ENCODE measurements around the gene SEC14L3. TPM values are rescaled to one million over a fixed set of nuclear protein-coding genes. Genes with fewer than 3 reads are reported as not detected.
"Not testable (repeated sequence)": the region's sequence is repeated elsewhere in the genome, so short reads cannot be mapped to it uniquely, and the experiment has no call there.

Gene SEC14L3
- total and polyA plus RNA-seq, 4 donors: 0.14 TPM; not detected in 3

DNA sequence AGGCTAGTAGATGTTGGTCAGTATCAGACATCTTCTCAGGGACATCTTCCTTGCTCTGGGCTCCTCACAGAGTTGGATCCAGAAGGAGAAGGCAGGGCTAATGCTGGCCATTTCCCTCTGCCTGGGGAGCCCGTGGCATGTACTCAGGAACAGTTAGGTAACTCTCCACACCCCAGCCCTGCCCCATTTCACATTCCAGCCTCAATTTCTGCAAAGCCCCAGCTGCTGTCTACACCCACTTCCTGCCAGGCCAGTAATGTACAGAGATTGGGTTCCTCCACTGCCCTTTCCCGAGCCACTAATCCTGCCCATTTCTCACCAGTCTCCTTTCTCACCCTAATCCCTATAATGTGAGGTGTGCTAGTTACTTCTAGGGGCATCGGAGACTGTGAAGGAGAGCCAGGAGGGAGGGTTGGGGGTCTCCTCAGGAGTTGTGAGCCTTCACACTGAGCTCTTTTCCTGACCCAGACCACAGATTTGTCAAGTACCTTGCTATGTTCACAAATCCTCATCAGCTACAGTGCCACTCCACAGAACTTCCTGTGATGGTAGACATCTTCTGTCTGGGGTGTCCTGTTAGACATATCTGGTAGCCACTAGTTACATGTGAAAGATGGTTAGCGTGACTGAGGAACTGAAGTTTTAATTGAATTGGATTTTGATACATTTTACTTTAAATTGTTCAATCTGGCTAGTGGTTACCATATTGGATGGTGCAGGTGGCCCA, 1.3 kb upstream of the SEC14L3 start:
- WGBS (ENCODE audit: insufficient coverage): 64% methylated on average over 1 of the region's 4 CpGs
- H3K36me3 ChIP-seq (ENCODE audit: control insufficient read depth, insufficient read depth, low read length): no peaks in the 10 kb centered on the region
- H3K9me3 ChIP-seq (ENCODE audit: control insufficient read depth, insufficient read depth, low read length): no peaks in the 10 kb centered on the region
- no peaks in the 10 kb centered on the region for H3K4me1 ChIP-seq (ENCODE audit: control insufficient read depth, insufficient read depth, low read length)
- H3K27me3 ChIP-seq (ENCODE audit: control insufficient read depth, insufficient read depth, low read length): peaks cover 4% of the 10 kb centered on the region
- no peak overlapping the region for H3K4me3 ChIP-seq (ENCODE audit: low read depth, low read length)
- no peak for DNase-seq (ENCODE audit: low read depth in 4 of 6, low spot score in 6 of 6)
- H3K27ac ChIP-seq (ENCODE audit: low read depth, low read length): no peak overlapping the region

DNA sequence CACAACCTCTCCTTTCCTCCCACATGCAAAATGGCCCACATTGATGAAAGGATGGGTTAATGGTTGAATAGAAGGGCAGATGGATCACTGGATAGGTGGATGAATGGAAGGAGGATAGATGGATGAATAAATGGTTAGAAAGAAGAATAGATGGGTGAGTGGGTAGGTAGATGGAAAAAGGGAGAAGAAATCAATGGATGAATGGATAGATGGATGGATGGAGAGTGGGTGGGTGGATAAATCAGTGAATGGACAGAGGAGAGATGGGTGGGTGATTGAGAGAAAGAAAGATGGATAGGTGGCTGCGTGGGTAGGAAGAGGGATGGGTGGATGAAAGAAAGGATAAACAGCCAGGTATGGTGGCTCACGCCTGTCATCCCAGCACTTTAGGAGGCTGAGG, 1.2 kb downstream of the SEC14L3 start:
- no peak overlapping the region for H3K27ac ChIP-seq (ENCODE audit: low read depth, low read length)
- H3K4me3 ChIP-seq (ENCODE audit: low read depth, low read length): no peak overlapping the region
- 83% methylated on average over 2 of the region's 2 CpGs for WGBS (ENCODE audit: insufficient coverage)
- peaks cover 4% of the 10 kb centered on the region for H3K27me3 ChIP-seq (ENCODE audit: control insufficient read depth, insufficient read depth, low read length)
- DNase-seq (ENCODE audit: low read depth in 4 of 6, low spot score in 6 of 6): no peak
- no peaks in the 10 kb centered on the region for H3K36me3 ChIP-seq (ENCODE audit: control insufficient read depth, insufficient read depth, low read length)
- no peaks in the 10 kb centered on the region for H3K9me3 ChIP-seq (ENCODE audit: control insufficient read depth, insufficient read depth, low read length)
- no peaks in the 10 kb centered on the region for H3K4me1 ChIP-seq (ENCODE audit: control insufficient read depth, insufficient read depth, low read length)

DNA sequence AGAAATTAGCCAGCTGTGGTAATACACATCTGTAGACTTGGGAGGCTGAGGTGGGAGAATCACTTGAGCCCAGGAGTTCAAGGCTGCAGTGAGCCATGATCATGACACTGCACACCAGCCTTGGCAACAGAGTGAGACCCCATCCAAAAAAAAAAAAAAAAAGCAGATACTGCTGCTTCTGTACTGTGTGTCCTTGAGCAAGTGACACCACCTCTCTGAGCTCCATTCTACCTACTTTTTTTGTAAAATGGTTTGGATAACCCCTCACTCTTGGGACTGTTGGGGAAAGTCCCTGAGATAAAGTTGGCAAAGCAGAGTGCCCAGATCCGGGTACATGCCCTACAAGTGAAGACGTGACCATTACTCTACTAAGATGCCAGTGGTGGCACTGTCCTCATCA, 2.7 kb downstream of the SEC14L3 start:
- H3K9me3 ChIP-seq (ENCODE audit: control insufficient read depth, insufficient read depth, low read length): no peaks in the 10 kb centered on the region
- H3K4me1 ChIP-seq (ENCODE audit: control insufficient read depth, insufficient read depth, low read length): no peaks in the 10 kb centered on the region
- 50% methylated on average over 2 of the region's 2 CpGs for WGBS (ENCODE audit: insufficient coverage)
- no peak for DNase-seq (ENCODE audit: low read depth in 4 of 6, low spot score in 6 of 6)
- no peaks in the 10 kb centered on the region for H3K36me3 ChIP-seq (ENCODE audit: control insufficient read depth, insufficient read depth, low read length)
- H3K27ac ChIP-seq (ENCODE audit: low read depth, low read length): no peak overlapping the region
- no peak overlapping the region for H3K4me3 ChIP-seq (ENCODE audit: low read depth, low read length)
- H3K27me3 ChIP-seq (ENCODE audit: control insufficient read depth, insufficient read depth, low read length): peaks cover 4% of the 10 kb centered on the region

DNA sequence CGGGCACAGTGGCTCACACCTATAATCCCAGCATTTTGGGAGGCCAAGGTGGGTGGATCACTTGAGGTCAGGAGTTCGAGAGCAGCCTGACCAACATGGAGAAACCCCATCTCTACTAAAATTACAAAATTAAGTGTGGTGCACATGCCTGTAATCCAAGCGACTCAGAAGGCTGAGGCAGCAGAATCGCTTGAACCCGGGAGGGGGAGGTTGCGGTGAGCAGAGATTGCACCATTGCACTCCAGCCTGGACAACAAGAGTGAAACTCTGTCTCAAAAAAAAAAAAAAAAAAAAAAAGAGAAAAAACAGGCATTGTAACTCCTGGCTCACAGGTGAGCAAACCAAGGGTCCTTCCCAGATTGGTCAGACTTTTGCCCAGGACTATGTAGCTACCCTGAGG, 11.3 kb downstream of the SEC14L3 start:
- WGBS (ENCODE audit: insufficient coverage): 100% methylated on average over 3 of the region's 6 CpGs
- not testable (repeated sequence) for H3K4me1 ChIP-seq (ENCODE audit: control insufficient read depth, insufficient read depth, low read length); H3K36me3 ChIP-seq (ENCODE audit: control insufficient read depth, insufficient read depth, low read length); DNase-seq (ENCODE audit: low read depth in 4 of 6, low spot score in 6 of 6); H3K27me3 ChIP-seq (ENCODE audit: control insufficient read depth, insufficient read depth, low read length); H3K9me3 ChIP-seq (ENCODE audit: control insufficient read depth, insufficient read depth, low read length); H3K4me3 ChIP-seq (ENCODE audit: low read depth, low read length); H3K27ac ChIP-seq (ENCODE audit: low read depth, low read length)

DNA sequence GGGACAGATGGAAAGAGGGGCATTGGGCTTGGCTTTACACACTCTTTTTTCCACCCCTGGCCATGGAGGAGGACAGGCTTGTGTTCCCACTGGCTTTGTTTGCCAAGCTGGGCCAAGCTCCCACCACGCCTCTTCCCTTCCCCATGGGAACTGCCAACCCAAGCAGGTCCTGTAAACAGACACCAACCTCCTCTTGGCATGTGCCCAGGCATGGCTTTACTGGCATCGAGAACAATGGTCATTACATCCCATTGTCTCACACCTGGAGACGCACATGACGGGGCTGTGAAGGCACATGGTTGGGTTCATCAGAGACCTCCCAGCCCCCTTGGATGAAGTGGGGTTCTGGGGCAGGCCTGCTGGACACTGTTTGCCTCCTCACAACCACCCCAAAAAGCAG, 11.7 kb downstream of the SEC14L3 start:
- no peak for DNase-seq (ENCODE audit: low read depth in 4 of 6, low spot score in 6 of 6)
- Histone ChIP-seq H3K36me3 (ENCODE audit: control insufficient read depth, insufficient read depth, low read length) (no peaks in the 10 kb centered on the region), H3K4me1 (ENCODE audit: control insufficient read depth, insufficient read depth, low read length) (no peaks in the 10 kb centered on the region), H3K27ac (ENCODE audit: low read depth, low read length) (no peak overlapping the region), H3K4me3 (ENCODE audit: low read depth, low read length) (no peak overlapping the region), H3K27me3 (ENCODE audit: control insufficient read depth, insufficient read depth, low read length) (no peaks in the 10 kb centered on the region), H3K9me3 (ENCODE audit: control insufficient read depth, insufficient read depth, low read length) (no peaks in the 10 kb centered on the region)
- 83% methylated on average over 2 of the region's 4 CpGs for WGBS (ENCODE audit: insufficient coverage)

DNA sequence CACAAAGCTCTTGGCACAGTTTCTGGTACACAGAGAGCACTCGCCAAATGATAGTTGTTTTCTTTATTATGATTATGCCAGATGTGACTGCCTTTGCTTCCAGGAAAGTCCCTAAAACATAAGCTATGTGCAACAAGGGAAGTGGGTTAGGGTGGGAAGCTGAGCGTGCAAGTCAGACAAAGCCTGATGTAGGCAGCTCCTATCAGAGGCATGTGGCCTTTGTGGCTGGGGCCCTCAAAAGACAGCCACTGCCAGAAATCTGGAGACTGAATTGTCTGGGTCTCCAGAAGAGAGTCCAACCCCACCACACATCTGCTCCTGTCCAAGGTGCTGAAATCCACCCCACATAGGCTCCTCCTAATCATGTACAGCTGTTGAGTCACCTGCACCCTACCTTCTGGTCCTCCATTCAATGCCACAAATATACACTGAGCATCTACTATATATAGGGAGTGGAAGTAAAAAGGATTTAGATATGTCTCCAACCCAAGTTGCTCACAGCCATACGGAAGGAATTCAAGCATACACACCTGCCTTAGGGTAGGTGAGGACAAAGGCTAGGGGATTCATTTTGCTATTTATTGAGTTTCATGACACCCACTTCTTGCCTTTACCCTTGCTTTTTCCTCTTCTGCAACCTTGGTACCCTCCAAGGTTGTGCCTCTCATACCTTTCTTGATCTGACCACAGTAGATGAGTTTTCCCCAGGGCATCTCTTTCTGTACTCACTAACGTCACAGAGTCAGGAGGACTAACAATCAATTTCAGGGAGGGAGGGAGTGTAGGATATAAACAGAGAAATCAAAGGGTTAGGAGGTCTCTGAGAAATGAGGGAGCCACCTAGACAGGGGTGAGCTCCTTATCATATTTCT, 12.4 kb downstream of the SEC14L3 start:
- H3K4me3 ChIP-seq (ENCODE audit: low read depth, low read length): no peak overlapping the region
- peak in 1 of 6 donors; percentile 76 for DNase-seq (ENCODE audit: low read depth in 4 of 6, low spot score in 6 of 6)
- H3K4me1 ChIP-seq (ENCODE audit: control insufficient read depth, insufficient read depth, low read length): no peaks in the 10 kb centered on the region
- H3K27me3 ChIP-seq (ENCODE audit: control insufficient read depth, insufficient read depth, low read length): no peaks in the 10 kb centered on the region
- H3K9me3 ChIP-seq (ENCODE audit: control insufficient read depth, insufficient read depth, low read length): no peaks in the 10 kb centered on the region
- H3K36me3 ChIP-seq (ENCODE audit: control insufficient read depth, insufficient read depth, low read length): no peaks in the 10 kb centered on the region
- 50% methylated on average over 2 of the region's 4 CpGs for WGBS (ENCODE audit: insufficient coverage)
- no peak overlapping the region for H3K27ac ChIP-seq (ENCODE audit: low read depth, low read length)

DNA sequence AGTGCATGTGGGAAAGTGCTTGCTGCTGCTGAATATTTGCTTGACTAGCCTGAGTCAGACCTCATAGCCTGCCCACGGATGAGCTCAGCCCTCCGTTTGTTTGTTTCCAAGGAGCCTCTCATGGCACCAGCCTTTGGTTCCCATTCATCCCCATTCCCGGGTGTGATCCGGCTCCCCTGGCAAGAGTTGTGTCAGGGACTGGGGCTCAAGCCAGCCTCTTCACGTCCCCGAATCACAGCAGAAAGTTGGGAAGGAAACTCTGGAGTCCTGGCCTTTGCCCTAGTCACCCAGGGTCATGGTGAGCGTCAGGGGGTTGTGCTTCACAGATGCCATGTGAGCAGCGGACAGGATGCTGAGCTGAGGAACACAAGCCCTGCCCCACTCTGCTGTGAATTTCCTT, 13.8 kb downstream of the SEC14L3 start:
- Histone ChIP-seq H3K27ac (ENCODE audit: low read depth, low read length) (no peak overlapping the region), H3K27me3 (ENCODE audit: control insufficient read depth, insufficient read depth, low read length) (no peaks in the 10 kb centered on the region), H3K36me3 (ENCODE audit: control insufficient read depth, insufficient read depth, low read length) (no peaks in the 10 kb centered on the region), H3K9me3 (ENCODE audit: control insufficient read depth, insufficient read depth, low read length) (no peaks in the 10 kb centered on the region), H3K4me3 (ENCODE audit: low read depth, low read length) (no peak overlapping the region), H3K4me1 (ENCODE audit: control insufficient read depth, insufficient read depth, low read length) (no peaks in the 10 kb centered on the region)
- WGBS (ENCODE audit: insufficient coverage): 65% methylated on average over 8 of the region's 8 CpGs
- no peak for DNase-seq (ENCODE audit: low read depth in 4 of 6, low spot score in 6 of 6)

DNA sequence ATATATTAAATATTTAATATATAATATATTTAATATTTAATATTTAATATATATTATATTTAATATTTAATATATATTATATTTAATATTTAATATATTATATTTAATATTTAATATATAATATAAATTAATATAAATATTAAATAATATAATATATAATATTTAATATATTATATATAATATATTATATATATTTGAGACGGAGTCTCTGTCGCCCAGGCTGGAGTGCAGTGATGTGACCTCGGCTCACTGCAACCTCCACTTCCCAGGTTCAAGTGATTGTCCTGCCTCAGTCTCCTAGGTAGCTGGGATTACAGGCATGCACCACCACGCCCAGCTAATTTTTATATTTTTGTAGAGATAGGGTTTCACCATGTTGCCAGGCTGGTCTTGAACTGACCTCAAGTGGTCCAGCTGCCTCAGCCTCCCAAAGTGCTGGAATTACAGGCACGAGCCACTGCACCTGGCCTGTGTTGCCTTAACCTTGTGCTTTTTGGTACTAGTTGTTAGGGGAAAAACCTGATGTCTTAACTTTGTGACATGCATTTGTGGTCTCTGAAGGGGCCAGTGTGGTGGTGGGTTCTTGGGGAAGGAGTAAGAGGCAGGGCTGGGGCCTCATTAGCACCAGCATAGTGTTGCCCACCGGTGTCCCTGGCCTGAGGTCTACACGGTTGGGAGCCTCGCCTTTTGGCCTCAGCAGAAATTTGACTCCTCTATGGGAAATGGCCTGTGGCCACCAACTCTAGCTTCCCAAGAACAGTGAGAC, 16.6 kb downstream of the SEC14L3 start:
- Histone ChIP-seq H3K4me3 (ENCODE audit: low read depth, low read length) (no peak overlapping the region), H3K9me3 (ENCODE audit: control insufficient read depth, insufficient read depth, low read length) (no peaks in the 10 kb centered on the region), H3K36me3 (ENCODE audit: control insufficient read depth, insufficient read depth, low read length) (no peaks in the 10 kb centered on the region), H3K27ac (ENCODE audit: low read depth, low read length) (no peak overlapping the region), H3K27me3 (ENCODE audit: control insufficient read depth, insufficient read depth, low read length) (no peaks in the 10 kb centered on the region), H3K4me1 (ENCODE audit: control insufficient read depth, insufficient read depth, low read length) (no peaks in the 10 kb centered on the region)
- WGBS (ENCODE audit: insufficient coverage): 95% methylated on average over 4 of the region's 8 CpGs
- no peak for DNase-seq (ENCODE audit: low read depth in 4 of 6, low spot score in 6 of 6)

DNA sequence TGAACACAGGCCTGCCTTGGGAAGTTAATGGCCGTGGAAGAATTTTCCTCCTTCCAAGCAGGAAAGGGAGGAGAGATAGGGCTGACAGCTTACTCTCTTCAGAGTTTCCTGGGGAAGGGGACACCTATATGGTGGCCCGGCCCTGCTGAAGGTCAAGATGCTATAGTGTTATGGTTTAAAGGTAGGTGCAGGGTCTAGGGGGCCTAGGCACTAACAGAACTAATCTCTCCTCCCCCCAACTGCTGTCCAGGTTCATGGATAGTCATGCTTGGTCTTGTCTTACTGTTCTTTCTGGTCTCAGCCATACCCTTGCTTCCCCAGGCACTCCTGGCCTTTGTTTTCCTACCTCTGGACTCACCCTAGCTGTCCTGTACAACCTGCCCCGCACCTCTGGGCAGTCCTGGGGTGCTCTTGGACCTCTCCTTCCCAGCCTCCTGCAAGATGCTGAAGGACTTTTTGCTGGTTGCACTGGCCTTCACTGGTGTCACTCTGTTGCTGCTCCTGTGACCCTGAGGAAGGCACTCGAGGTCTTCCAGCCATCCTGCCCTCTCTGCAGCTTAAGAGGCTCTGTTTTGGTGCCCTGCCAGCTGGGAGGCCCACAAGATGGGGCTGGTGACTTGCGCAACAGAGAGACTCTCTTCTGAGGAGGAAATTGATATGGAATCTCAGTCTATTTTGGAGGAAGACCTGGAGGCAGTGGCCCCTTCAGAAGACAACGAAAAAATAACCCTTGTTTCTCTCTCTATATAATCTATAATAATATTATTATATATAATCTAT, 17.9 kb downstream of the SEC14L3 start:
- no peaks in the 10 kb centered on the region for H3K4me1 ChIP-seq (ENCODE audit: control insufficient read depth, insufficient read depth, low read length)
- no peaks in the 10 kb centered on the region for H3K9me3 ChIP-seq (ENCODE audit: control insufficient read depth, insufficient read depth, low read length)
- no peaks in the 10 kb centered on the region for H3K27me3 ChIP-seq (ENCODE audit: control insufficient read depth, insufficient read depth, low read length)
- peak in 2 of 6 donors; percentile 35 to 41 for DNase-seq (ENCODE audit: low read depth in 4 of 6, low spot score in 6 of 6)
- 75% methylated on average over 3 of the region's 6 CpGs for WGBS (ENCODE audit: insufficient coverage)
- H3K27ac ChIP-seq (ENCODE audit: low read depth, low read length): no peak overlapping the region
- no peak overlapping the region for H3K4me3 ChIP-seq (ENCODE audit: low read depth, low read length)
- no peaks in the 10 kb centered on the region for H3K36me3 ChIP-seq (ENCODE audit: control insufficient read depth, insufficient read depth, low read length)
